Loucy (cell line): ENCODE results near the gene RNASET2.

Experiments
- H2AFZ ChIP-seq: fragments of 200-600 bp; sonication (generic); 2 replicates; pipeline ENCODE4 v1.6.0; 2016; ENCODE audit warnings: antibody characterized with exemption, mild to moderate bottlenecking, low read length, moderate library complexity
- H3F3A ChIP-seq: fragments of 200-600 bp; 2 replicates; pipeline ENCODE4 v1.6.0; 2016; ENCODE audit warnings: antibody characterized with exemption, low read depth, mild to moderate bottlenecking
- H3K27me3 ChIP-seq: fragments of 200-600 bp; sonication (generic); 2 replicates; pipeline ENCODE4 v1.6.1; 2014; ENCODE audit warnings: low read length, mild to moderate bottlenecking; ENCODE audit not compliant: insufficient read depth, poor library complexity, severe bottlenecking
- H3K36me3 ChIP-seq: fragments of 200-600 bp; sonication (generic); 2 replicates; pipeline ENCODE4 v1.6.1; 2016; ENCODE audit warnings: low read length; ENCODE audit not compliant: insufficient read depth
- H3K4me1 ChIP-seq: fragments of 200-600 bp; sonication (generic); 2 replicates; pipeline ENCODE4 v1.5.1; 2014; ENCODE audit warnings: low read length, mild to moderate bottlenecking; ENCODE audit not compliant: insufficient read depth, poor library complexity, severe bottlenecking
- H3K4me2 ChIP-seq: fragments of 200-600 bp; sonication (generic); 2 replicates; pipeline ENCODE4 v1.6.0; 2014; ENCODE audit warnings: antibody characterized with exemption, low read length, low read depth, mild to moderate bottlenecking; ENCODE audit not compliant: poor library complexity, severe bottlenecking
- H3K4me3 ChIP-seq: fragments of 200-600 bp; sonication (generic); 2 replicates; pipeline ENCODE4 v1.5.1; 2014; ENCODE audit warnings: low read length, mild to moderate bottlenecking, mixed read lengths; ENCODE audit not compliant: poor library complexity, severe bottlenecking
- H3K79me2 ChIP-seq: fragments of 200-600 bp; sonication (generic); 2 replicates; pipeline ENCODE4 v1.6.1; 2014; ENCODE audit warnings: low read length; ENCODE audit not compliant: insufficient read depth
- H3K9ac ChIP-seq: fragments of 200-600 bp; sonication (generic); 2 replicates; pipeline ENCODE4 v1.6.0; 2014; ENCODE audit warnings: mild to moderate bottlenecking, low read depth, low read length, moderate library complexity; ENCODE audit not compliant: poor library complexity, severe bottlenecking
- H3K9me2 ChIP-seq: fragments of 200-600 bp; sonication (generic); replicated peaks from 2 replicates; pipeline ENCODE4 v1.6.1; 2016; ENCODE audit warnings: low read depth, low read length, mixed read lengths
- H3K9me3 ChIP-seq: fragments of 200-600 bp; sonication (generic); 2 replicates; pipeline ENCODE4 v1.6.1; 2014; ENCODE audit warnings: mild to moderate bottlenecking, antibody characterized with exemption, low read length, low read depth; ENCODE audit not compliant: insufficient read depth
- H4K20me1 ChIP-seq: fragments of 200-600 bp; sonication (generic); 2 replicates; pipeline ENCODE4 v1.6.0; 2014; ENCODE audit warnings: antibody characterized with exemption, low read length, mild to moderate bottlenecking; ENCODE audit not compliant: insufficient read depth, poor library complexity, severe bottlenecking
- CTCF ChIP-seq: fragments of 200-600 bp; sonication (generic); conservative IDR thresholded peaks from 2 replicates; pipeline ENCODE4 v1.5.1; 2014; ENCODE audit warnings: mild to moderate bottlenecking, antibody characterized with exemption, low read length
- EZH2phosphoT487 ChIP-seq: fragments of 200-600 bp; IDR thresholded peaks from 2 replicates; pipeline ENCODE4 v1.6.1; 2018; ENCODE audit warnings: antibody characterized with exemption, mild to moderate bottlenecking, moderate library complexity, borderline replicate concordance

RNASET2 gene

GRCh38 chr6:166952567-166953486 is 3.5 kb downstream of the RNASET2 start:
- H3K4me3 ChIP-seq, result no peak overlapping the region
- peaks cover 8% of the 10 kb centered on the region; the same call in 1 of the 2 replicates for H3K79me2 ChIP-seq
- H3K4me1 ChIP-seq, result peaks cover 33% of the 10 kb centered on the region
- H3F3A ChIP-seq, result no peaks in the 10 kb centered on the region
- H3K9me2 ChIP-seq, result no peaks in the 10 kb centered on the region
- H2AFZ ChIP-seq, result no peak overlapping the region
- no peak overlapping the region for H3K4me2 ChIP-seq
- no peak for TF ChIP-seq EZH2phosphoT487
- TF ChIP-seq CTCF, result no peak
- no peaks in the 10 kb centered on the region for H3K36me3 ChIP-seq
- H3K27me3 ChIP-seq, result no peaks in the 10 kb centered on the region
- no peaks in the 10 kb centered on the region for H3K9me3 ChIP-seq
- no peak overlapping the region for H3K9ac ChIP-seq
- no peaks in the 10 kb centered on the region for H4K20me1 ChIP-seq

- Histone ChIP-seq H3K27me3 (no peaks in the 10 kb centered on the region), H3K4me1 (peaks cover 26% of the 10 kb centered on the region), H2AFZ (no peak overlapping the region), H3K36me3 (no peaks in the 10 kb centered on the region), H3K9ac (no peak overlapping the region), H3K9me3 (no peaks in the 10 kb centered on the region), H3K4me3 (no peak overlapping the region), H4K20me1 (no peaks in the 10 kb centered on the region), H3F3A (no peaks in the 10 kb centered on the region), H3K4me2 (no peak overlapping the region), H3K9me2 (no peaks in the 10 kb centered on the region), H3K79me2 (peaks cover 8% of the 10 kb centered on the region; the same call in 1 of the 2 replicates)
- no peak for TF ChIP-seq EZH2phosphoT487
- no peak for TF ChIP-seq CTCF
Observed at GRCh38 chr6:166952121-166952520, 4.2 kb downstream of the RNASET2 start.

- H3K9ac ChIP-seq, result no peak overlapping the region
- H3K27me3 ChIP-seq, result no peaks in the 10 kb centered on the region
- H3K79me2 ChIP-seq, result peaks cover 8% of the 10 kb centered on the region; the same call in 1 of the 2 replicates
- no peak for TF ChIP-seq EZH2phosphoT487
- no peak; the same call in 1 of the 2 replicates for TF ChIP-seq CTCF
- H3K4me3 ChIP-seq, result no peak overlapping the region
- no peaks in the 10 kb centered on the region for H3K9me2 ChIP-seq
- H4K20me1 ChIP-seq, result no peaks in the 10 kb centered on the region
- H3K36me3 ChIP-seq, result no peaks in the 10 kb centered on the region
- peaks cover 21% of the 10 kb centered on the region for H3K4me1 ChIP-seq
- no peak overlapping the region for H3K4me2 ChIP-seq
- no peaks in the 10 kb centered on the region for H3F3A ChIP-seq
- H2AFZ ChIP-seq, result no peak overlapping the region
- no peaks in the 10 kb centered on the region for H3K9me3 ChIP-seq
Observed at GRCh38 chr6:166951670-166952060, 4.7 kb downstream of the RNASET2 start.
